Ovary (tissue), 9 donors: ENCODE results near the gene FYN. TPM values are rescaled to one million over a fixed set of nuclear protein-coding genes. Genes with fewer than 3 reads are reported as not detected.

Experiments
- DNase-seq, 5 donors: peaks; one replicate each; pipeline ENCODE4 v3.0.0-alpha.2; 2019 to 2020
- H3K27ac ChIP-seq, 2 donors: fragments of 200-600 bp; one replicate each; pipeline versions ENCODE4 v1.5.1 to v1.8.0; 2019 to 2022
- H3K27me3 ChIP-seq: fragments of 200-600 bp; one replicate; pipeline ENCODE4 v1.8.0; 2022
- H3K36me3 ChIP-seq: fragments of 200-600 bp; sonication (generic); one replicate; pipeline ENCODE4 v1.5.1; 2019
- H3K4me1 ChIP-seq: one replicate; pipeline ENCODE4 v1.8.1; 2013; ENCODE audit warnings: mild to moderate bottlenecking, moderate library complexity; ENCODE audit not compliant: insufficient read depth
- H3K4me3 ChIP-seq: fragments of 200-600 bp; sonication (generic); one replicate; pipeline ENCODE4 v1.5.1; 2017
- H3K9me3 ChIP-seq, 2 donors: fragments of 200-600 bp in 1 of 2; sonication (generic) in 1 of 2; one replicate each; pipeline versions ENCODE4 v1.5.1 to v1.8.1; 2013 to 2019; ENCODE audit warnings: mild to moderate bottlenecking in 1 of 2, moderate library complexity in 1 of 2
- EP300 ChIP-seq: sonication (generic); formaldehyde crosslinking; IDR thresholded peaks from one replicate; pipeline ENCODE4 v1.6.1; 2017; ENCODE audit warnings: antibody characterized with exemption
- POLR2A ChIP-seq: fragments of 450-650 bp; IDR thresholded peaks from one replicate; pipeline ENCODE4 v1.6.1; 2017; ENCODE audit warnings: antibody characterized with exemption, mild to moderate bottlenecking, moderate library complexity
- WGBS, 3 donors: extraction: QIAGEN DNeasy Blood & Tissue Kit in 1 of 3; methylation state at CpG; one replicate each; pipeline versions ENCODE4 v1.1.5 to v1.1.7; 2013 to 2017; 5-methylcytosine and 5-hydroxymethylcytosine counted together
- intact Hi-C, 4 donors: fragments of 100-400 bp; cut with DNase I; formaldehyde crosslinking; loops; one replicate each; pipeline versions ENCODE4 v1.11.0 to v1.15.1; 2022 to 2023
- polyA plus RNA-seq, 2 donors: library from polyadenylated mRNA; stranded (reverse); fragments of 200-250 nt in 1 of 2; fragments of 350-450 nt in 1 of 2; fragmentation: Illumina TruSeq in 1 of 2; extraction: RNeasy Lipid Tissue Mini Kit (QIAGEN cat#74804) in 1 of 2; gene quantifications; one replicate each; pipeline ENCODE4 v1.2.3, GENCODE V29; 2013 to 2014
- total RNA-seq, 7 donors: library from RNA; depleted of rRNA in 2 of 7; stranded (reverse); fragments of >200 nt in 2 of 7; fragmentation: NEBNext Ultra II Directional in 3 of 7; extraction: Animal tissue kit (Norgen Biotek cat#: 25700) in 3 of 7; gene quantifications; one replicate each; pipeline versions ENCODE4 v1.1.0 to v1.2.4, GENCODE V29; 2016 to 2023
- TF ChIP-seq, protein P1 (sequence below), 3 donors: fragments of 450-650 bp in 2 of 3; fragments of 200-600 bp in 1 of 3; IDR thresholded peaks; one replicate each; pipeline versions ENCODE4 v1.5.1 to v1.8.0; 2016 to 2022; ENCODE audit warnings: antibody characterized with exemption in 3 of 3, mild to moderate bottlenecking in 1 of 3
- donor health status: DM: no; HTN: no; CAD: no; lungs with moderate emphysema.
- donor health status: DM: no; HTN: no; CAD: no.
- donor health status: Bipolar disorder and iron deficiency.
- donor health status: DM: yes; HTN: yes; CAD: no.
- donor health status: DM: no; HTN: no; CAD: no.
- donor health status: DM: yes; HTN: yes; CAD: no.

Gene FYN
- total and polyA plus RNA-seq, 9 donors: 37.2 to 116 (median 72.7) TPM

GRCh38 chr6:111800821-111801220 lies 72.4 kb downstream of the FYN start:
- TF ChIP-seq, protein P1, sequence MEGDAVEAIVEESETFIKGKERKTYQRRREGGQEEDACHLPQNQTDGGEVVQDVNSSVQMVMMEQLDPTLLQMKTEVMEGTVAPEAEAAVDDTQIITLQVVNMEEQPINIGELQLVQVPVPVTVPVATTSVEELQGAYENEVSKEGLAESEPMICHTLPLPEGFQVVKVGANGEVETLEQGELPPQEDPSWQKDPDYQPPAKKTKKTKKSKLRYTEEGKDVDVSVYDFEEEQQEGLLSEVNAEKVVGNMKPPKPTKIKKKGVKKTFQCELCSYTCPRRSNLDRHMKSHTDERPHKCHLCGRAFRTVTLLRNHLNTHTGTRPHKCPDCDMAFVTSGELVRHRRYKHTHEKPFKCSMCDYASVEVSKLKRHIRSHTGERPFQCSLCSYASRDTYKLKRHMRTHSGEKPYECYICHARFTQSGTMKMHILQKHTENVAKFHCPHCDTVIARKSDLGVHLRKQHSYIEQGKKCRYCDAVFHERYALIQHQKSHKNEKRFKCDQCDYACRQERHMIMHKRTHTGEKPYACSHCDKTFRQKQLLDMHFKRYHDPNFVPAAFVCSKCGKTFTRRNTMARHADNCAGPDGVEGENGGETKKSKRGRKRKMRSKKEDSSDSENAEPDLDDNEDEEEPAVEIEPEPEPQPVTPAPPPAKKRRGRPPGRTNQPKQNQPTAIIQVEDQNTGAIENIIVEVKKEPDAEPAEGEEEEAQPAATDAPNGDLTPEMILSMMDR (IDR thresholded peaks at IDR 0.05): no peak
- TF ChIP-seq EP300: no peak
- TF ChIP-seq POLR2A: no peak
- no peak for DNase-seq
- H3K27ac ChIP-seq: no peak overlapping the region
- H3K4me3 ChIP-seq: no peak overlapping the region
- no peaks in the 10 kb centered on the region for H3K9me3 ChIP-seq
- intact Hi-C loops: no loop called here
- 76 to 91% (median 76%) methylated on average over 4 of the region's 4 CpGs for WGBS, 3 donors
- no peaks in the 10 kb centered on the region for H3K27me3 ChIP-seq
- peaks cover 10% of the 10 kb centered on the region for H3K4me1 ChIP-seq
- H3K36me3 ChIP-seq: no peaks in the 10 kb centered on the region

- H3K27ac ChIP-seq: peak overlapping the region in 1 of 2 donors; percentile 66
- H3K36me3 ChIP-seq: no peaks in the 10 kb centered on the region
- peak in 1 of 5 donors; percentile 21 for DNase-seq
- H3K4me3 ChIP-seq: no peak overlapping the region
- TF ChIP-seq EP300: no peak
- TF ChIP-seq, protein P1 (IDR thresholded peaks at IDR 0.05): no peak
- H3K27me3 ChIP-seq: no peaks in the 10 kb centered on the region
- H3K4me1 ChIP-seq: peaks cover 10% of the 10 kb centered on the region
- H3K9me3 ChIP-seq: no peaks in the 10 kb centered on the region
- 6 to 26% (median 11%) methylated on average over 11 of the region's 11 CpGs for WGBS, 3 donors
- intact Hi-C loops: no loop called here
These were observed 72.9 kb downstream of the FYN start for GRCh38 chr6:111800259-111800765.

DNA sequence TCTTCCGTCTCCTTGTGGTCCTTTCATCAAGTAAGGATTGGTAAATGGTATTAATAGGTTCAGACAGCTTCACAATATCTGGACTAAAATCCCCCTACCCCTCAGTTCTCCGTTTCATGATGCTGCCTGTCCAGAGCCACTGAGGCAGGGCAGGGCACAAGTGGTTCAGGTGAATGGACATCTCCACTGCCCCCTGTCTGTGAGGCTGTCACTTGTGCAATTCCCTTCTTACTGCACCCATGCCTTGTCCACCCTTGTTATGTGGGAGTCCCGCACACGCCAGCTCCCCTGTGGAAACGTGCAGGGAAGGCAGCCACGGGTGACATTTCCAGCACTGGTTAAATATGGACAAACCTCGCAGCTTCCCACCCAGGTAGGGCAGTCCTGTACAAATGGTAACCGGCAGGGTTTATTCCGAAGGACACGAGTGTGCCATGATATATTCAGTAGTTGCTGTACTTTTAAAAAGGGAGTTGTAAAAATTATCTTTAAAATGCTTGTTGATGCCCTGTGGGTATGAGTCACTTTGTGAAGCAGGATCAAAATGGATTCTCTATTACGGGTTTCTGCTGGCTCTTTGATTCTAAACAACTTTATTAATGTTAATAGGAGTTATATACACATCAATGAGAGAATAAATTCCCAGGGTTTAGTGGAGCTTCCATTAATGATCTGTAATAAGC lies 73.5 kb downstream of the FYN start:
- Histone ChIP-seq H3K27ac (peak overlapping the region in 1 of 2 donors; percentile 66), H3K36me3 (no peaks in the 10 kb centered on the region), H3K9me3 (no peaks in the 10 kb centered on the region), H3K4me1 (peaks cover 9% of the 10 kb centered on the region), H3K4me3 (no peak overlapping the region), H3K27me3 (no peaks in the 10 kb centered on the region)
- peak in 2 of 5 donors; percentile 20 to 30 for DNase-seq
- TF ChIP-seq, protein P1 (IDR thresholded peaks at IDR 0.05): no peak
- no peak for TF ChIP-seq EP300
- TF ChIP-seq POLR2A: no peak
- intact Hi-C loops: no loop called here
- WGBS, 3 donors: 41 to 64% (median 50%) methylated on average over 11 of the region's 11 CpGs

DNA sequence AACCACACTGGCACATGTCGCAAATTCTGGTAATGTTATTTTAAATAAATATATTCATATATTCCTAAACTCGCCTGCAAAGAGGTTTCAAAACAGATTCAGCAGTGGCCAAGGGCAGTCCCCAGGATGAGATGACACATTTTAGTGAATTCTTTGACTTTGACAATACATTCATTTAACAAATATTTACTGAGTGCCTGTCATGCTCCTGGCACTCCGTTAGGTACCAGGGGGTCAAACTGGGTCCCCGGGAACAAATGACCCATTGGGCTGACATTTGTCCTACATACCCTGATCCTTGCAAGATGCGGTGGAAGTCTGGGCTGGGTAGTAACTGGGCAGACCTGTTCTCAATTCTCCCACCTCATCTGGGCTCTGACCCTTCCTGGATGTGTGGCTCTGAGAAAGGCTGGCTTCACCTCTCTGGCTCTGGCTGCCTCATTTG lies 74.9 kb downstream of the FYN start:
- H3K27me3 ChIP-seq: no peaks in the 10 kb centered on the region
- intact Hi-C loops: no loop called here
- H3K4me3 ChIP-seq: no peak overlapping the region
- no peak overlapping the region for H3K27ac ChIP-seq
- DNase-seq: no peak
- H3K4me1 ChIP-seq: peaks cover 9% of the 10 kb centered on the region
- H3K9me3 ChIP-seq: no peaks in the 10 kb centered on the region
- no peaks in the 10 kb centered on the region for H3K36me3 ChIP-seq
- TF ChIP-seq, protein P1 (IDR thresholded peaks at IDR 0.05): no peak
- no peak for TF ChIP-seq POLR2A
- no peak for TF ChIP-seq EP300
- WGBS, 3 donors: 82 to 87% (median 86%) methylated on average over 5 of the region's 5 CpGs
